Central memory CD8-positive, alpha-beta T cell (primary cell): ENCODE results near the gene MIPOL1.
"Not testable (repeated sequence)": the region's sequence is repeated elsewhere in the genome, so short reads cannot be mapped to it uniquely, and the experiment has no call there.

Source experiments
- ATAC-seq: fragments of 150-1000 bp; cut with Tn5 transposase; replicated peaks from 2 replicates; pipeline ENCODE4 v1.10.0; 2022; ENCODE audit warnings: mild to moderate bottlenecking, moderate FRiP score, moderate number of reproducible peaks; ENCODE audit not compliant: poor library complexity, severe bottlenecking; ENCODE audit errors: extremely low read depth
- DNase-seq, 2 donors: peaks; one replicate each; pipeline ENCODE4 v3.0.0; 2021; ENCODE audit warnings: low spot score in 2 of 2
- H3K27ac Mint-ChIP-seq: one replicate; pipeline ENCODE4 v1.8.0; 2022; ENCODE audit warnings: low read depth, mild to moderate bottlenecking, moderate library complexity, mixed read lengths
- H3K27me3 Mint-ChIP-seq: one replicate; pipeline ENCODE4 v1.8.0; 2022; ENCODE audit warnings: mixed read lengths
- H3K36me3 Mint-ChIP-seq: one replicate; pipeline ENCODE4 v1.8.0; 2022; ENCODE audit warnings: mild to moderate bottlenecking, moderate library complexity, mixed read lengths; ENCODE audit not compliant: insufficient read depth
- H3K4me1 Mint-ChIP-seq: one replicate; pipeline ENCODE4 v1.8.0; 2022; ENCODE audit warnings: mixed read lengths
- H3K4me3 Mint-ChIP-seq: one replicate; pipeline ENCODE4 v1.8.0; 2022; ENCODE audit warnings: mild to moderate bottlenecking, moderate library complexity, mixed read lengths
- H3K9me3 Mint-ChIP-seq: one replicate; pipeline ENCODE4 v1.8.0; 2022; ENCODE audit warnings: mixed read lengths

Gene MIPOL1

GRCh38 chr14:37197421-37198272 lies at the start of gene MIPOL1:
Gene MIPOL1, plus strand, starts transcription at chr14:37197937. Its CDS starts 49,952 bp downstream, at chr14:37247889.
- H3K27ac Mint-ChIP-seq: no peak within 1 kb of the TSS

DNA sequence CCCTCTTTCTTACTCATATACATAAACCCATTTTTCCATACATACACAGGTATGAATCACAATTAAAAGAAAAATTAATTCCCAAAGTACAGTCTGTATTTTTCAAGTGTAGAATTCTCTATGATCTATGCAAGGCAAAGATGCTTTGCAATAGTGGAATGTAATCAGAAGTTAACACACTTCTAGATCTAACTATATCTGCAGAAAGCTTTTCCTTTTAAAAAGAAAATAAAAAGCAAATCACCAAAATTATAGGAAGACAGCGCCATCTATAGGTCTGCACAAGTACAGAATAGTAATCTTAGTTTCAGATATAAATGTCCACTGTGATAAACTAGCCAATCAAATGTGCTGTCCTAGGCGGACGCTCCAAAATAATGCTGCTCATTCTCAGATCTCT lies 47.3 kb upstream of the MIPOL1 start:
- Mint-ChIP-seq H3K4me1 (no peaks in the 10 kb centered on the region), H3K27me3 (no peaks in the 10 kb centered on the region), H3K36me3 (no peaks in the 10 kb centered on the region), H3K9me3 (peaks cover 9% of the 10 kb centered on the region), H3K4me3 (no peak overlapping the region), H3K27ac (no peak overlapping the region)
- ATAC-seq: no peak
- no peak for DNase-seq

More at GRCh38 chr14:37197421-37198272, at the start of gene MIPOL1:
- H3K4me1 Mint-ChIP-seq: no peaks in the 10 kb centered on the region
- no peak for DNase-seq
- H3K4me3 Mint-ChIP-seq: no peak within 1 kb of the TSS
- H3K36me3 Mint-ChIP-seq: no peaks in the 10 kb centered on the region
- H3K27me3 Mint-ChIP-seq: no peaks in the 10 kb centered on the region
- ATAC-seq: no peak
- peaks cover 8% of the 10 kb centered on the region for H3K9me3 Mint-ChIP-seq

GRCh38 chr14:37153005-37153404 lies 44.7 kb upstream of the MIPOL1 start:
- Mint-ChIP-seq H3K36me3 (no peaks in the 10 kb centered on the region), H3K27me3 (no peaks in the 10 kb centered on the region), H3K27ac (no peak overlapping the region), H3K9me3 (peaks cover 15% of the 10 kb centered on the region), H3K4me1 (no peaks in the 10 kb centered on the region), H3K4me3 (no peak overlapping the region)
- DNase-seq: no peak
- ATAC-seq: no peak

GRCh38 chr14:37153483-37153882 lies 44.3 kb upstream of the MIPOL1 start:
- DNase-seq (no peak), ATAC-seq (no peak)
- no peak overlapping the region for H3K4me3 Mint-ChIP-seq
- H3K4me1 Mint-ChIP-seq: no peaks in the 10 kb centered on the region
- peaks cover 15% of the 10 kb centered on the region for H3K9me3 Mint-ChIP-seq
- no peaks in the 10 kb centered on the region for H3K27me3 Mint-ChIP-seq
- H3K27ac Mint-ChIP-seq: no peak overlapping the region
- H3K36me3 Mint-ChIP-seq: no peaks in the 10 kb centered on the region

DNA sequence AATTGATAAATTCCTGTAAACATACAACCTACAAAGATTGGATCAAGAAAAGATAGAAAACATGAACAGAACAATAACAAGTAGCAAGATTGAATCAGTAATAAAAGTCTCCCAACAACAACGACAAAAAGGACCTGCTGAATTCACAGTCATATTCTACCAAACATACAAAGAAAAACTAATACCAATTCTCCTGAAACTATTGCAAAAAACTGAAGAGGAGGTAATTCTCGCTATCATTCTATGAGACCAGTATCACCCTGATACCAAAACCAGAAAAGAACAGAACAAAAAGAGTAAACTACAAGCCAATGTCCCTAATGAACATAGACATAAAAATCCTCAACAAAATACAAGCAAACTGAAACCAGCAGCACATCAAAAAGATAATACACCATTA lies 39.8 kb upstream of the MIPOL1 start:
- Mint-ChIP-seq H3K4me1 (no peaks in the 10 kb centered on the region), H3K4me3 (no peak overlapping the region), H3K27me3 (no peaks in the 10 kb centered on the region), H3K9me3 (peaks cover 37% of the 10 kb centered on the region), H3K27ac (no peak overlapping the region), H3K36me3 (no peaks in the 10 kb centered on the region)
- DNase-seq (no peak), ATAC-seq (no peak)

GRCh38 chr14:37162307-37162706 lies 35.4 kb upstream of the MIPOL1 start:
- ATAC-seq, H3K27ac Mint-ChIP-seq, H3K4me3 Mint-ChIP-seq, H3K4me1 Mint-ChIP-seq, H3K27me3 Mint-ChIP-seq, DNase-seq, H3K36me3 Mint-ChIP-seq: not testable (repeated sequence)
- peaks cover 33% of the 10 kb centered on the region for H3K9me3 Mint-ChIP-seq

DNA sequence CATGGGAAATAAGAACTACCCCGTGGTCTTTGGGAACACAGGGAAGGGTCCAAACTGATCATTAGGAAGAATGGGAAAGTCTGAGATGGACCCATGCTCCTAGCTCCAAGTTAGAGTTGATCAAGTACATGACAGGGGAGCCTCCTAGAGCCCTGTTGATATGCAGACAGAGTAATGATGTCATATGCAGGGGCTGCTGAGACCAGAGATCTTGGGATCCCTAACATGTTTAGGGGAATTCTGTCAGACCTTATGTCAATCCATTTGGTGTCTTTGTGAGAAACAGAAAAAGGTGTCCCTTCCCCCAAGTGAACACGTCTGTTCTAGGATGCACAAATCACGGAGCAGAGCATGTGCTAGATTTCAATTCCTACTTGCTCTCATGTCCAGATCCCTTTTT lies 31.9 kb upstream of the MIPOL1 start:
- Mint-ChIP-seq H3K4me3 (no peak overlapping the region), H3K27me3 (no peaks in the 10 kb centered on the region), H3K9me3 (peaks cover 24% of the 10 kb centered on the region), H3K4me1 (no peaks in the 10 kb centered on the region), H3K27ac (no peak overlapping the region), H3K36me3 (no peaks in the 10 kb centered on the region)
- ATAC-seq (no peak), DNase-seq (no peak)

DNA sequence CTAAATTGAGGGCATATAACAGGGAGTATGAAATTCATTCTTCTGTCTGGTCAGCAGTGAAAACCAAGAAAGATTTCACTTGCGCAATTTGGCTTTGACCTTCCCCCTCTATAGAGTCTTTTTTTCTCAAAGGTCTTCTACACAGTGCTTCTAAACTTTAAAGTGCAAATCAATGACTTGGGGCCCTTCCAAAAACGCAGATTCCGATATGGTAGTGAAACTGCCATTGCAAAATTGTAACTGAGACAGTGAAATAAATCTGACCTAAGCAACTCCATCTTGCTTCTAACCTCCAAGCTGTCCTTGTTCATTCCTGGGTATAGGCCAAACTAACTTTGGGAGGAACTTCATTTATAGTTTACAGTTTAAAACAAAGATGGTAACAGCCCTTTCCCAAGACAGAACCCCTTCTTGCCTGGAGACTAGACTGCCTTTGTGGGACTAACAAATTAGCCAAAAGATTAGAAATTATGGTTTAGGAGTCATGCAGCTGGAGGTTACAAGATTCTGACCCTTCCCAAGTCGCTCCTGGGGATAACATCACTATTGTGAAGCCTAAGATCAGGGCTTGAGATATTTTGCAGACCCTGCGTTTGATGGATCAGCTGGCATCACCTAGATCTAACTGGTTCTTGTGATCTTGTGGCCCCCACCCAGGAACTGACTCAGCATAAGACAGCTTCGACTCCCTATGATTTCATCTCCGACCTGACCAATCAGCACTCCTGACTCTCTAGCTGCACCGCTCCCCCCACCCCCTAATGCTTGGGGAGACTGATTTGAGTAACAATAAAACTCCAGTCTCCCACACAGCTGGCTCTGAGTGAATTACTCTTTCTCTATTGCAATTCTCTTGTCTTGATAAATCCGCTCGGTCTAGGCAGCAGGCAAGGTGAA lies 30.3 kb upstream of the MIPOL1 start:
- H3K9me3 Mint-ChIP-seq: peaks cover 18% of the 10 kb centered on the region
- ATAC-seq (no peak), DNase-seq (no peak)
- no peaks in the 10 kb centered on the region for H3K36me3 Mint-ChIP-seq
- H3K4me1 Mint-ChIP-seq: no peaks in the 10 kb centered on the region
- H3K27ac Mint-ChIP-seq: no peak overlapping the region
- no peaks in the 10 kb centered on the region for H3K27me3 Mint-ChIP-seq
- H3K4me3 Mint-ChIP-seq: no peak overlapping the region

DNA sequence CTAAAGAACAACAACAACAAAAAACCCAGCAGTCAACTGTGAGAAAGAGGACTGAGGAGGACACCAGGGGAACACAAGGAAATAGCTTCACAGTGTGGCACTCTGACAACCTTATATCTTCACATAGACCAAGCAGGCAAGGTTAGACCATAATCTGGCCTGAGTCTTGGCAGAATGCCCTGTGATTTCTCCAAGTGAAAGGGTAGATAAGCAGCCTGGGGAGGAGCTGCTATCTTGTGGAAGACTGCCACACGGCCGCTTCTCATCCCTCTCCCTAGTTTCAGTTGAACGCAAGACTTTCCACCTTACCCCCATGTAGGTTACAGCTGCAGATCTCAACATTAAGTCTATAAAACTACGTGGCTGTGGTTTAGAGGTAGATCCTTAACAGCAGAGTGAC lies 29.0 kb upstream of the MIPOL1 start:
- H3K36me3 Mint-ChIP-seq: no peaks in the 10 kb centered on the region
- DNase-seq (no peak), ATAC-seq (no peak)
- peaks cover 18% of the 10 kb centered on the region for H3K9me3 Mint-ChIP-seq
- H3K27ac Mint-ChIP-seq: no peak overlapping the region
- H3K4me1 Mint-ChIP-seq: no peaks in the 10 kb centered on the region
- H3K4me3 Mint-ChIP-seq: no peak overlapping the region
- no peaks in the 10 kb centered on the region for H3K27me3 Mint-ChIP-seq

- no peak for ATAC-seq
- Mint-ChIP-seq H3K27me3 (no peaks in the 10 kb centered on the region), H3K4me3 (no peak overlapping the region), H3K9me3 (peaks cover 10% of the 10 kb centered on the region), H3K27ac (no peak overlapping the region), H3K4me1 (no peaks in the 10 kb centered on the region), H3K36me3 (no peaks in the 10 kb centered on the region)
- DNase-seq: no peak
These were observed 27.5 kb upstream of the MIPOL1 start for GRCh38 chr14:37170237-37170636.

- no peaks in the 10 kb centered on the region for H3K27me3 Mint-ChIP-seq
- no peak for ATAC-seq
- no peak overlapping the region for H3K4me3 Mint-ChIP-seq
- no peak for DNase-seq
- H3K36me3 Mint-ChIP-seq: no peaks in the 10 kb centered on the region
- no peak overlapping the region for H3K27ac Mint-ChIP-seq
- H3K9me3 Mint-ChIP-seq: peaks cover 7% of the 10 kb centered on the region
- no peaks in the 10 kb centered on the region for H3K4me1 Mint-ChIP-seq
These were observed 26.7 kb upstream of the MIPOL1 start for GRCh38 chr14:37170993-37171392.

DNA sequence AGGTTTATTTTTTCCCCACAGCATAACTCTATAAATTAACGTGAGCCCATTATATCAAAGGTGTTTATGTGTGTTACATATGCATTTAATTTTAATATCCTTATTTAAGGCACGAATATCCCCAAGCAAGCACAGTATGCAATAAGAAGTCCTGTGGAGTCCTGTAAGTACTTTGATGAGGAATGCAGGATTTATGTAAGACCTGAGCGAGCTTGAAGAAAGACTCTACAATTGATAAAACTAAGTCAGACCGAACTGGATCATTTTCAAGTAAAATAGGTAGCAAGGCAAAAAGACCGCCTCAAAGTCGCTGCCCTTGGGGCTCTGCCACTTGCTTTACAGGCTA lies 26.1 kb upstream of the MIPOL1 start:
- Mint-ChIP-seq H3K27ac (no peak overlapping the region), H3K27me3 (no peaks in the 10 kb centered on the region), H3K4me3 (no peak overlapping the region), H3K4me1 (no peaks in the 10 kb centered on the region), H3K9me3 (peaks cover 8% of the 10 kb centered on the region), H3K36me3 (no peaks in the 10 kb centered on the region)
- ATAC-seq (no peak), DNase-seq (no peak)
